DMS53 treated with DMSO at 0.1 percent for 48 hours (cell line): Measurements from ENCODE around the gene KLHL6.
"Not testable (repeated sequence)": the region's sequence is repeated elsewhere in the genome, so short reads cannot be mapped to it uniquely, and the experiment has no call there.

Experiments used
- DNase-seq: peaks from one replicate; lab custom pipeline; 2025; ENCODE audit not compliant: unreplicated experiment; lab: John Stamatoyannopoulos, UW

KLHL6 gene

GRCh38 chr3:183488343-183488742 is 67.2 kb downstream of the KLHL6 start:
- DNase-seq: no peak

GRCh38 chr3:183487896-183488295 is 67.6 kb downstream of the KLHL6 start:
- DNase-seq: no peak

DNA sequence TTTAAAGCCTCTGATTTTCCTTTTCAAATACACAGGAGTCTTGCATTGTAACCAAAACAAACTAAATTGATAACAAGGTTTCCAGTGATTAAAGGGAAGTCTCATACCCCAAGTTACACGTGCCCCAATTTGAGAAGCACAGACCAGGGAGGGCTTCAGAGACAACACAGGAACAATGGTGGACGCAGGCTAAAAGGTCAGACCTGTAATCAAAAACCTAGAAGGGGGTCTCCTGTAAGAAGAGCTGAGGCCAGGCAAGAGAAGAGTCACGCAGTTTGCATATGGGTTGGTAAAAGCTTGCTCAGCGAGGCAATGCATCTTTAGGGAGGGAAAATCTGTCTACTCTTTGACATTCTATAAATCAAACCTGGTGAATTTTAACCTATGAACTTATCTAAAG is 68.5 kb downstream of the KLHL6 start:
- no peak for DNase-seq

DNA sequence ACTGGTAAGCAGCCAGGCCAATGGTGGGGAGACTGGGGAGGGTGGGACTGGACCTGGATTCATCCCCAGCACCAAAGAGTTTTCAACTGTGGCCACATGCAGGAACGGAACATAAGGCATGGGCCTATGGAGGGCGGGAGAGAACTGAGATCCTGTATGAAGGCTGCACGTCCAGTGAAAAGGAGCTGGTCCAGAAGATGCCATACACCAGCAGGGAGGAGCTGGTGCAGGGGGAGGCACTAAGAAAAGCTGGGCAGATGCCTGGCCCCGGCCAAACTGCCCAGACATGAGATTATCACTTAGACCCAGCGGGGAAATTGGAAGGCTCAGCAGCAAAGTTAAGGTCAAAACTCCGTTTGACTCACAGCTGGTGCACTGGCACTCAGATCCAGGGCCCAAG is 69.0 kb downstream of the KLHL6 start:
- no peak for DNase-seq

DNA sequence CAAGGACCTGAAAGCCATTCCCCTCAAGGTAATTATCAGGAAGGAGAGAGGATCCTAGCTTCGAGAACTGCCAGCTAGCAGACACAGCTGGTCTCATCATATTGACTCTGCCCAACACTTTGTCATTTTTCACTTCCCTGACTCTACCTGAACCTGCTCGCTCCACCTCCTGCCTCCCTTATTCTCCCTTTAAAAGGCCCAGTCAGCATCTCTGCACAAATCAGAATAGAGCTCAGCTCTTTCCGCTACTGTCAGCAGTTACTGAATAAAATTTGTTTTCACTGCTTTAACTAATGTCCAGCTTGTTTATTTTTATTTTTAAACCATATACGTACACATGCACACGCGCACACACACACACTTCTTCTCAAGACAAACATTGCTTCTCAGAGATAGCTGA is 69.9 kb downstream of the KLHL6 start:
- no peak for DNase-seq

GRCh38 chr3:183485093-183485492 is 70.4 kb downstream of the KLHL6 start:
- no peak for DNase-seq

DNA sequence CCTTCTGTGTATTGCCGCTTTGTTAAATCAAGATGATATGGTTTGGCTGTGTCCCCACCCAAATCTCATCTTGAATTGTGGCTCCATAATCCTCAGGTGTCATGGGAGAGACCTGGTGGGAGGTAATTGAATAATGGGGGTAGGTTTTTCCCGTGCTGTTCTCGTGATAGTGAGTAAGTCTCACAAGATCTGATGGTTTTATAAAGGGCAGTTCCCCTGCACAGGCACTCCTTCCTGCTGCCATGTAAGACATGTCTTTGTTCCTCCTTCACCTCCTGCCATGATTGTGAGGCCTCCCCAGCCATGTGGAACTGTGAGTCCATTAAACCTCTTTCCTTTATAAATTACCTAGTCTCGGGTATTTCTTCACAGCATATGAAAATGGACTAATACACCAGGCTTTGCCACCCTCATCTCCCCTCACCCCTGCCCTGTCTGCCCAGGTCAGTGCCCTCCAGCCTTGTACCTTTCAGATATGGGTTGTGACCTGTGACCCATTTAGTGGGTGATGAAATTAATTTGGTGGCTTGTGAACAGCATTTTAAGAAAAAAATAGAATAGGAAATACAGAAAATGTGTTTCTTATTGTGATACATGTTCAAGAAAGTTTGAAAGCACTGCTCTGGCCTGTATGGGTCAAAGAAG is 71.0 kb downstream of the KLHL6 start:
- DNase-seq: no peak

DNA sequence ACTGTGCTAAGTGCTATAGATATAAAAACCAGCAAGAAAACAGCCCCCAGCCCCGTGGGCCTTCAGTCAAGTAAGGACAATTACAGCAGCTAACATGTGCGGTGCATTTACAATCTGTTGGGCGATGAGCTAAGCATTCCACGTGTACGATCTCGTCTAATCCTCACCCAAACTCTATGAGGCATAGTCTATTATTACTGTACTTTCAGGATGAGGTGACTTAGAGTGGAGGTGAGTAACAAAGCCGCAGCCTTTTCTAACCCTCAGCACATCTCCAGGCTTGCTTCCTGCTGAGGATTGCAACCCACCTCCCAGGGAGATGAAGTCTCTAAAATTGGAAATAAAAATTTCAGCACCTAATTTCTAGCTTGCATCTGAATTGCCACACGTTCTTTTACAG is 73.9 kb downstream of the KLHL6 start:
- DNase-seq: no peak

DNA sequence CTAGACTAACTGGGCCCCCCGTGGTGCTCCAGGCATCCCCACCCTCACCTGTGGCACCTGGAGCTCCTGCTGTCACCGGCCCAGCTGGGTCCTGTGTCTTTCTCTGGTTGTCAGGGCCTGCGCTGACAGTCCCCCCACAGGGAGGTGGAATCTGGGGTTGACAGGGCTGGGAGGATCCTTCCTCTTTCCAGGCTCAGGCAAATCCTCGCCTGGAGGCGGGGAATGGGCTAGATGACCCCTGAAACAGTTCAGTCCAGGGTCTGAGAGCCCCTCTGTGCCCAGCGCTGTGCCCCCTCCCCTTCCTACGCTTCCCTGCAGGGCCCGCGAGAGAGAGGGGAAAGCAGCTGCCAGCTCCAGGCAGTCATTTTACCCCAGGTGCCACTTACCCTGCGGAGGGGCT is 77.0 kb downstream of the KLHL6 start:
- DNase-seq: no peak

DNA sequence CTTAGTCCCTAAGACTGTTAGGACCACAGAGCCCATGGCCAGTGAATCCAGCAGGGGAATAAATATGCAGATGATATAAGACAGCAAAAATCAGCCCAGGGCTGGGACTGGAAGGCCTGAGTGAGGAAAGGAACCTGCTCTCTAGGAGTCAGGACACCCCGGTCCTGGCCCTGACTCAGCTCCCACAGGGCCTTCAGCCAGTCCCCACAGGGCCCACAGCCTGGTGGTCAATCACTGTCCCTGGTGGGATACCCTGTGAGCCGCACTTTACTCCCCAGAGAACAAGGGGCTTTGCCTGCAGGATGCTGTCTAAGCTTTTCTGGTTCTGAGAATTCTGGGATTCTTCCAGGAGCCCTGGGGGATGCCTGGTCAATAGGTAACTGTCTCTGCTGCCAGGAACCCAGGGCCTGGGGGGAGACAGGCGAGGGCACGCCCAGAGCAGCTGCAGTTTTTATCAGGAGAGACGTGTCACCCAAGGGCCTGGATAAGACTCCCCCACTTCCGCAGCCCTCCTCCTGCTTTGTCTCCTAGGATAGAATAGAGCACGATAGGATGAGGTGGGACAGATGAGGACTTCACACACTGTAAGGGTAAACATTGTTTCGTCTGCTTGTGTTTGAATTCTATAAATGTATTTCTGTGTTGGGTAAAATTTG is 77.6 kb downstream of the KLHL6 start:
- no peak for DNase-seq

GRCh38 chr3:183475764-183476162 is 79.7 kb downstream of the KLHL6 start:
- not testable (repeated sequence) for DNase-seq

DNA sequence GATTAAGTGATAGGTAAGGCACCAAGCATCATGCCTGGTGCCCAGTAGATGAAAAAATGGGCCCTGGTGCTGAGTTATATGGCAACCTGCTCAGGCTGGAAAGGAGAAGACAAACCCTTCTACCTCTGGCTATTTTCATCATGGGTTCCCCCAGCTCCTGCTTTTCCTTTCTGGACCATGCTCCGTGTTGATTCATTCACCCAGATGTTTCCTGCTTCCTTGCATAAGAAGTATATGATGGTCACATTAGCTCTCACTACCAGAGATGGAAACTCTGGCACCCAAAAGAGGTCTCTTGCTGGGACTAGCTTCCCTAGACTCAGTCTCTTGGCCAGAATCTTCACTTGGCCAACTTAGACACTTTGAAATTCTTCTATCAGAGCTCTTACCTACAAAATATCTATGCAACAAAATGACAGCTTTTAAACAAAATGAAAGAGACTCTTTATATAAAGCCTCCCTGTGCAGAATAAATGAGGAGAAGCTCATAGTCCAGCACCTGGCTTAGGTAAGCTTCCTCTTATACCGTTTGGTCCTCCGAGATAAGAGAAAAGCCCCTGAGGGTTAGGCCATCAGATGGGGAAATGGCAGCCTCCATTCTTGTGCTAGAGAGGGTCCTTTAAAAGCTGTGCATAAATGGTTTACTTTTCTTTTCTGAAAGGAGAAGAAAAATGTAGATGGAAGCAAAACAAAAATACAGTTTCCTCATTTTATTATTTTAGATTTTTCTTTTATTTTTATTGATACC is 80.3 kb downstream of the KLHL6 start:
- DNase-seq: no peak

DNA sequence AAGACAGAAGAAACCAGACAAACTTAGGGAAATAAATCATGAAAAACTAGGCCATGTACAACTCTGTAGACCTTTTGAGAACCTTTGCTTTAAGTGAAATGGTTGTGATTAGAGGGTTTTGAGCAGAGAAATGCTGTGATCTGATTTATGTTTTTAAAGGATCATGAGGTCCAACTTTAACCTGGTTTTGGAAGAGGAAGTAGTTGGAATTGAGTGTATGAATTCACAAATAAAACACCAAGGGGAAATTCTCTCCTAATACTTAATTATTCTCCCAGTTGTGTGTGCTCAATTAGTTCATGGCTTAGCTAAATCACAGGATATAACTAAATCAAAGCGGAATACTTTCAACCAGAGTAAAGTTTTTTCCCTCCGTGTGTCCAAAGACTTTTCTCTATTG is 81.5 kb downstream of the KLHL6 start:
- no peak for DNase-seq

GRCh38 chr3:183472155-183472554 is 83.4 kb downstream of the KLHL6 start:
- no peak for DNase-seq

DNA sequence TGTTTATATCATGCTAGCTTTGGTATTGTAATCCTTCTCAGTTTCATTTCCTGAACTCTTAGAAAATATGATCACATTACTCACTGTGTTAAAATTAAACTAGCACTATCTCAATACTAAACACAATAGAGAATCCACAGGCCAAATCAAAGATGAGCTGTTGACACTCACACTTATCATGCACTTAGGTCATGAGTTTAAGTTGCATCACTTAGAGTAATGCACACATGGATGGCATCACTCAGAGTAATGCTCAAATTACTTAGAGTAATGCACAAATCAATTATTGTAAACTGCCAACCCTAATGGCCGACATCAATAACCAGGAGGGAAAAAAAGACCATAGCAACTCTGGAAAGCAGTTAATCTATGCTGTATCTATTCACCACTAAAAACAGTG is 87.1 kb downstream of the KLHL6 start:
- no peak for DNase-seq

- DNase-seq: no peak
These were observed 88.9 kb downstream of the KLHL6 start for GRCh38 chr3:183466575-183466974.

GRCh38 chr3:183465710-183466109 is 89.8 kb downstream of the KLHL6 start:
- DNase-seq: not testable (repeated sequence)

DNA sequence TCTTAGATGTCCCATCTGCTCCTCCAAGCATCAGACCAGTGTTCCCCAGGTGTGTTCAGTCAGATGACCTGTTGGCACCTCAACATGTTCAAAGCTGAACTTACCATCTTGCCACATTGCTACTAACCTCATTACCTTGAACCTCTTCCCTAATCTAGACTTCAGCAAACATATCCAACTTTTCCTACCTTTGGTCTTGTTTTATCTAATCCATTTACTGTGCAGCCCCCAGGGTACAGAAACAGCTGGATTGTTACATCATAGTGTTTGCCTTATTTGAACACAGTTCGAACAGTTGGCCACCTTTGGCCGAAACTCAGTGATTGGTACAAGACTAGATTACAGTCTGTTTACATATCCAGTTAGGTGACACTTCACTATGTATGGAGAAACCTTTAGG is 91.0 kb downstream of the KLHL6 start:
- DNase-seq: no peak

DNA sequence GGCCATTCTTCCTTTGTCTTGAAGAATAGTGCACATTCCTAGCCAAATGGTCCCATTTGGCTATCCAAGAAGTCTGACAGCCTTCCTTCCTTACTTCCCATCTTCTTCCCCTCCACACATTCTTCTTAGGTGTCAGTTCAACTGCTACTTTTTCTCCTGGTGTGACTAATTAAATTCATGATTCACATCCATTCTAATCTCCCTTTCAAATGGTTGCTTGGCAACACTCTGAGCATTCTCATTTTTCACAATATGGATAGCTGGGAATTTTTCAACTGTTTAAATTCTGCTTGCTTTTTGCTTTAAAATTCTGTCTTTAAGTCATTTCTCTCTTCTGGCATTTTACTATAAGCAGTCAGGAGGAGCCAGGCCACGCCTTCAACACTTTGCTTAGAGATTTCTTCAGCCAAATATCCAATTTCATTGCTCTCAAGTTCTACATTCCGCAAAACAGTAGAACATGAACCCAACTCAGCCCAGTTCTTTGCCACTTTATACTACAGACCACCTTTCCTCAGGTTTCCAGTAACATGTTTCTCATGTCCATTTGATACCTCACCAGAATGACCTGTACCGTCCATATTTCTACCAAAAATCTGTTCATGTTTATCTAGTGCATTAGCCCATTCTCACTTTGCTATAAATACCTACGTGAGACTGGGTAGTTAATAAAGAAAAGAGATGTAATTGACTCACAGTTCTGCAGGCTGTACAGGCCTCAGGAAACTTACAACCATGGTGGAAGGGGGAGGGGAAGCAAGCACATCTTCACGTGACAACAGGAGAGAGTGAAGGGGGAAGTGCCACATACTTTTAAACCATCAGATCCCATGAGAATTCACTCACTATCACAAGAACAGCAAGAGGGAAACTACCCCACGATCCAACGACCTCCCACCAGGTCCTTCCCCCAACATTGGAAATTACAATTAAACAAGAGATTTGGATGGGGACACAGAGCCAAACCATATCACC is 95.1 kb downstream of the KLHL6 start:
- no peak for DNase-seq

- DNase-seq: no peak
These were observed 100.4 kb downstream of the KLHL6 start for GRCh38 chr3:183455089-183455488.

GRCh38 chr3:183454064-183454463 is 101.4 kb downstream of the KLHL6 start:
- no peak for DNase-seq
